GM06990 (cell line): Measurements from ENCODE around the gene DEAF1.

Experiments used
- DNase-seq: peaks from one replicate; pipeline ENCODE4 v3.0.0-alpha.2; 2011; ENCODE audit not compliant: insufficient read length; ENCODE audit errors: extremely low read depth
- H3K27me3 ChIP-seq: replicated peaks from 2 replicates; pipeline ENCODE4 v1.6.0; 2011; ENCODE audit warnings: low read length; ENCODE audit not compliant: control insufficient read depth, insufficient read depth
- H3K36me3 ChIP-seq: 2 replicates; pipeline ENCODE4 v1.5.1; 2011; ENCODE audit warnings: low read length; ENCODE audit not compliant: control insufficient read depth, insufficient read depth
- H3K4me3 ChIP-seq: replicated peaks from 2 replicates; pipeline ENCODE4 v1.5.1; 2011; ENCODE audit warnings: low read depth, mild to moderate bottlenecking, control low read depth, low read length
- TF ChIP-seq, protein P1 (sequence below): IDR thresholded peaks from 2 replicates; pipeline ENCODE4 v1.5.1; 2011; ENCODE audit warnings: low read length, control low read depth, mild to moderate bottlenecking, inconsistent platforms; ENCODE audit not compliant: insufficient read depth, poor library complexity, severe bottlenecking

DEAF1 gene

DNA sequence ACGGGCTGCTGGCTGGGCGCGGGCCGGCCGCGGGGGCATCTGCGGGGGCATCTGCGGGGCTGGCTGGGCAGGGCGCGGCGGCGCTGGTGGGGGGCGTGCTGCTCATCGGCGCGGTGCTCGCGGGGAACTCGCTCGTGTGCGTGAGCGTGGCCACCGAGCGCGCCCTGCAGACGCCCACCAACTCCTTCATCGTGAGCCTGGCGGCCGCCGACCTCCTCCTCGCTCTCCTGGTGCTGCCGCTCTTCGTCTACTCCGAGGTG is 57.8 kb downstream of the DEAF1 start:
- no peak for DNase-seq
- H3K27me3 ChIP-seq: no peaks in the 10 kb centered on the region; the same call in none of the 2 replicates
- TF ChIP-seq, protein P1, sequence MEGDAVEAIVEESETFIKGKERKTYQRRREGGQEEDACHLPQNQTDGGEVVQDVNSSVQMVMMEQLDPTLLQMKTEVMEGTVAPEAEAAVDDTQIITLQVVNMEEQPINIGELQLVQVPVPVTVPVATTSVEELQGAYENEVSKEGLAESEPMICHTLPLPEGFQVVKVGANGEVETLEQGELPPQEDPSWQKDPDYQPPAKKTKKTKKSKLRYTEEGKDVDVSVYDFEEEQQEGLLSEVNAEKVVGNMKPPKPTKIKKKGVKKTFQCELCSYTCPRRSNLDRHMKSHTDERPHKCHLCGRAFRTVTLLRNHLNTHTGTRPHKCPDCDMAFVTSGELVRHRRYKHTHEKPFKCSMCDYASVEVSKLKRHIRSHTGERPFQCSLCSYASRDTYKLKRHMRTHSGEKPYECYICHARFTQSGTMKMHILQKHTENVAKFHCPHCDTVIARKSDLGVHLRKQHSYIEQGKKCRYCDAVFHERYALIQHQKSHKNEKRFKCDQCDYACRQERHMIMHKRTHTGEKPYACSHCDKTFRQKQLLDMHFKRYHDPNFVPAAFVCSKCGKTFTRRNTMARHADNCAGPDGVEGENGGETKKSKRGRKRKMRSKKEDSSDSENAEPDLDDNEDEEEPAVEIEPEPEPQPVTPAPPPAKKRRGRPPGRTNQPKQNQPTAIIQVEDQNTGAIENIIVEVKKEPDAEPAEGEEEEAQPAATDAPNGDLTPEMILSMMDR: no peak
- H3K4me3 ChIP-seq: no peak overlapping the region
- H3K36me3 ChIP-seq: no peaks in the 10 kb centered on the region

DNA sequence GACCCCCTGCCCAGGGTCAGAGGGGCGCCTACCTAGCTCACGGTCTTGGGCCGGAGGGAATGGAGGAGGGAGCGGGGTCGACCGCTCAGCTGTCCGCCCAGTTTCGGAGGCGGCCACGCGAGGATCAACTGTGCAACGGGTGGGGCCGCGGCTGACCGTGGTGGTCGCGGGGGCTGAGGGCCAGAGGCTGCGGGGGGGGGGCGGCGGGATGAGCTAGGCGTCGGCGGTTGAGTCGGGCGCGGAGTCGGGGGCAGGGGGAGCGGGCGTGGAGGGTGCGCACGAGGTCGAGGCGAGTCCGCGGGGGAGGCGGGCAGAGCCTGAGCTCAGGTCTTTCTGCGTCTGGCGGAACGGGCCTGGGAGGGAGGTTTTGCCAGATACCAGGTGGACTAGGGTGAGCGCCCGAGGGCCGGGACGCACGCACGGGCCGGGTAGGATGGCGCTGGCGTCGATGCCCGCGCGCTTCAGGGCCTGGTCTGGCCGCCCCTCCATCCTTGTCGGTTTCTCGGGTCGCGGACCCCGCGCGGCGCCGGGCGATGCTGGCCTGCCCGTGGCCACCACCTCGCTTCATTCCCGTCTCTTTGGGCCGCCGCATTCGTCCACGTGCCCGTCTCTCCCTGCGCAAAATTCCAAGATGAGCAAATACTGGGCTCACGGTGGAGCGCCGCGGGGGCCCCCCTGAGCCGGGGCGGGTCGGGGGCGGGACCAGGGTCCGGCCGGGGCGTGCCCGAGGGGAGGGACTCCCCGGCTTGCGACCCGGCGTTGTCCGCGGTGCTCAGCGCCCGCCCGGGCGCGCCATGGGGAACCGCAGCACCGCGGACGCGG is 58.3 kb downstream of the DEAF1 start, which contains the start of gene DRD4:
Gene DRD4, plus strand, starts transcription at position 759 of the 822 bp plus-strand sequence. Its CDS starts 36 bp downstream, at position 795.
- no peaks in the 10 kb centered on the region for H3K36me3 ChIP-seq
- no peak for DNase-seq
- no peak within 1 kb of the TSS for H3K4me3 ChIP-seq
- no peaks in the 10 kb centered on the region; the same call in none of the 2 replicates for H3K27me3 ChIP-seq
- TF ChIP-seq, protein P1: no peak

DNA sequence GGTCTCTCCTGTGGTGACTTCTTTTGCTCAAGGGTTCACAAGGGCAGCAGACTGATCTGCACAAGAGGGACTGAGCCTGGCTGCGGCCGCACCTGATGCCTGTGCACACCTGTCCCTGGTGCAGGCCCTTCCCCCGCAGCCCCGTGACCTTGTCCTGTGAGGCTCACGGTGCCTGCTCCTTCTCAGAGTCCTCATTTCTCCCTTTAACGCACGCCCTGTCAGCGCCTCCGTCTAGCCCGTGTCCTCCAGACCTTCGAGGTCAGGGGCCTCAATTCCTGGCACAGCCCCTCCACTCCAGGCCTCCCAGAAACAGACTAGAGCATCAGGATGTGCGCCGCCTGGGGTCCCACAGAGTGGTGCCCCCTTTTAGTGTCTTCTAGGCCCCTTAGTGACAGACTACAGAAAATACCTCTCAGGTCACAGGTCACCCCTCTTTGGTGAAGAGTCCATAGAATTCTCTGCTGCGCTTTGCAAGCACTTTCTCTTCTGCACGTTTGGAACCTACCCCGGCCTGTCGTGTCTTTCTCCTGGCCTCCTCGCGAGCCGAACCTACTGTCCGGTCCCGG is 59.0 kb downstream of the DEAF1 start:
- no peaks in the 10 kb centered on the region for H3K36me3 ChIP-seq
- no peak overlapping the region for H3K4me3 ChIP-seq
- no peaks in the 10 kb centered on the region; the same call in none of the 2 replicates for H3K27me3 ChIP-seq
- TF ChIP-seq, protein P1: no peak
- no peak for DNase-seq

DNA sequence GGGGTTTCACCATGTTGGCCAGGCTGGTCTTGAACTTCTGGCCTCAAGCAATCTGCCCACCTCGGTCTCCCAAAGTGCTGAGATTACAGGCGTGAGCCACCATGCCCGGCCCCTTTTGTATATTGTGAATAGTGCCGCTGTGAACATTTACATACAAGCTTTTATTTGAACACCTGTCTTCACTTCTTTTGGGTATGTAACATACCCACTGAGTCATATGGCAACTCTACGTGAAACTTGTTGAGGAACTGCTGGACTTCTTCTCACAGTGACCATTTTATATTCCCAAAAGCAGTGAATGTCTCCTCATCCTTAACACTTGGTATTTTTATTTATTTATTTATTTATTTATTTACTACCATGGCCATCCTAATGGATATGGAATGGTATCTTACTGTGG is 64.2 kb downstream of the DEAF1 start:
- Histone ChIP-seq H3K4me3 (no peak overlapping the region), H3K27me3 (no peaks in the 10 kb centered on the region), H3K36me3 (no peaks in the 10 kb centered on the region)
- TF ChIP-seq, protein P1: no peak
- no peak for DNase-seq

- TF ChIP-seq, protein P1: no peak
- H3K36me3 ChIP-seq: no peaks in the 10 kb centered on the region
- peak; percentile 41 for DNase-seq
- H3K4me3 ChIP-seq: no peak overlapping the region; the same call in 1 of the 2 replicates
- H3K27me3 ChIP-seq: no peaks in the 10 kb centered on the region
These were observed 65.8 kb downstream of the DEAF1 start for GRCh38 chr11:629237-629583.

- H3K27me3 ChIP-seq: no peaks in the 10 kb centered on the region
- TF ChIP-seq, protein P1: no peak
- H3K36me3 ChIP-seq: no peaks in the 10 kb centered on the region
- no peak for DNase-seq
- no peak overlapping the region; the same call in 1 of the 2 replicates for H3K4me3 ChIP-seq
These were observed 67.0 kb downstream of the DEAF1 start for GRCh38 chr11:628056-628455.
